GM12878 (cell line): ENCODE results near the gene MIPOL1. TPM values are rescaled to one million over a fixed set of nuclear protein-coding genes. Genes with fewer than 3 reads are reported as not detected.

Experiments
- ATAC-seq: fragments of 200-7000 bp; cut with Tn5 transposase; 3 replicates; pipeline ENCODE4 v1.9.1; 2020; ENCODE audit warnings: mild to moderate bottlenecking, moderate library complexity
- BruUV-seq: library from RNA; stranded (reverse); fragments of 400-500 nt; replicated peaks from 2 replicates; lab custom pipeline; 2021; lab: Mats Ljungman, UMichigan
- CTCF ChIA-PET: fragments of 300-600 bp; sonication (Branson Sonifier 250); formaldehyde crosslinking; extraction: SDS; loops from one replicate; lab custom pipeline; 2021; ENCODE audit warnings: inconsistent platforms; lab: Yijun Ruan, JAX
- POLR2A ChIA-PET: fragments of 350-600 bp; formaldehyde crosslinking; extraction: SDS; loops from one replicate; lab custom pipeline; 2021; ENCODE audit warnings: inconsistent platforms; lab: Charles Lee
- RAD21 ChIA-PET: fragments of 300-600 bp; sonication (Branson Sonifier 250); formaldehyde crosslinking; loops from one replicate; lab custom pipeline; 2023; ENCODE audit warnings: antibody characterized with exemption; ENCODE audit not compliant: unreplicated experiment; lab: Charles Lee
- SMC1A ChIA-PET: fragments of 300-600 bp; sonication (Branson Sonifier 250); formaldehyde crosslinking; loops from one replicate; lab custom pipeline; 2023; ENCODE audit not compliant: unreplicated experiment, uncharacterized antibody; lab: Charles Lee
- DNase-seq: peaks from one replicate; pipeline ENCODE4 v3.0.0-alpha.2; 2011; ENCODE audit warnings: low read depth, low spot score
- FAIRE-seq: peaks from 3 replicates; lab custom pipeline; 2011; peaks lifted over from hg19 to GRCh38; lab: Jason Lieb, UNC
- H2AFZ ChIP-seq: 2 replicates; pipeline ENCODE4 v1.6.0; 2011; ENCODE audit warnings: low read depth, low read length, control low read depth; ENCODE audit not compliant: control insufficient read depth
- H3K27ac ChIP-seq: 2 replicates; pipeline ENCODE4 v1.5.1; 2011; ENCODE audit warnings: control low read depth; ENCODE audit not compliant: control insufficient read depth, insufficient read depth
- H3K27me3 ChIP-seq, 2 experiments: replicated peaks in 1 of 2; 2 replicates each; pipeline versions ENCODE4 v1.6.0 to v1.6.1; 2011; ENCODE audit warnings: low read length in 1 of 2; ENCODE audit not compliant: control insufficient read depth in 2 of 2, insufficient read depth in 2 of 2
- H3K36me3 ChIP-seq, 2 experiments: 2 replicates each; pipeline ENCODE4 v1.5.1; 2011; ENCODE audit warnings: low read length in 1 of 2; ENCODE audit not compliant: control insufficient read depth in 2 of 2, insufficient read depth in 2 of 2
- H3K4me1 ChIP-seq: 2 replicates; pipeline ENCODE4 v1.6.1; 2011; ENCODE audit warnings: mild to moderate bottlenecking, low read length, moderate library complexity, mixed read lengths; ENCODE audit not compliant: control insufficient read depth, insufficient read depth
- H3K4me2 ChIP-seq: 2 replicates; pipeline ENCODE4 v1.6.0; 2011; ENCODE audit warnings: control low read depth; ENCODE audit not compliant: control insufficient read depth, insufficient read depth
- H3K4me3 ChIP-seq: fragments of 200-600 bp; sonication (generic); 2 replicates; pipeline ENCODE4 v1.5.1; 2016
- H3K79me2 ChIP-seq: 2 replicates; pipeline ENCODE4 v1.6.0; 2011; ENCODE audit warnings: low read length; ENCODE audit not compliant: control insufficient read depth, insufficient read depth
- H3K9ac ChIP-seq: 2 replicates; pipeline ENCODE4 v1.8.0; 2011; ENCODE audit warnings: low read length, control low read depth, mixed read lengths; ENCODE audit not compliant: control insufficient read depth, insufficient read depth
- H3K9me3 ChIP-seq: replicated peaks from 3 replicates; pipeline ENCODE4 v1.5.1; 2011; ENCODE audit warnings: mild to moderate bottlenecking, low read length; ENCODE audit not compliant: control insufficient read depth, insufficient read depth
- H4K20me1 ChIP-seq: 2 replicates; pipeline ENCODE4 v1.6.0; 2011; ENCODE audit not compliant: control insufficient read depth, insufficient read depth
- EZH2 ChIP-seq: IDR thresholded peaks from 2 replicates; pipeline ENCODE4 v1.6.1; 2012; ENCODE audit warnings: low read depth, mild to moderate bottlenecking, control low read depth, inconsistent platforms, low read length, borderline replicate concordance; ENCODE audit not compliant: control insufficient read depth
- MYC ChIP-seq: IDR thresholded peaks from 2 replicates; pipeline ENCODE4 v1.6.1; 2011; ENCODE audit warnings: mild to moderate bottlenecking, low read length, moderate library complexity, inconsistent platforms; ENCODE audit not compliant: insufficient read depth, insufficient replicate concordance, insufficient read length, severe bottlenecking
- SMAD1 ChIP-seq: fragments of 450-650 bp; IDR thresholded peaks from 2 replicates; pipeline ENCODE4 v1.6.1; 2018; ENCODE audit warnings: mild to moderate bottlenecking, low read depth; ENCODE audit not compliant: partially characterized antibody
- SMARCA5 ChIP-seq: fragments of 450-650 bp; IDR thresholded peaks from 2 replicates; pipeline ENCODE4 v1.6.1; 2017; ENCODE audit warnings: mild to moderate bottlenecking
- WGBS: methylation state at CpG from one replicate; pipeline ENCODE4 v1.1.6; 2016; ENCODE audit warnings: low lambda C conversion rate; ENCODE audit not compliant: insufficient replicate concordance, insufficient coverage; ENCODE audit errors: missing lambda C conversion rate; 5-methylcytosine and 5-hydroxymethylcytosine counted together
- in situ Hi-C: fragments of 300-500 bp; cut with MboI; formaldehyde crosslinking; loops from 9 replicates; pipeline ENCODE4 v1.14.3; 2018; ENCODE audit warnings: mixed read lengths
- intact Hi-C: fragments of 100-400 bp; cut with micrococcal nuclease; formaldehyde crosslinking; loops from one replicate; pipeline ENCODE4 v1.14.2; 2022; ENCODE audit not compliant: unreplicated experiment
- polyA plus RNA-seq, 11 experiments: library from polyadenylated mRNA; depleted of rRNA in 4 of 11; unstranded in 6 of 11; stranded (reverse) in 5 of 11; fragments of >200 nt; fragmentation: Nextera tagmentation in 4 of 11; fragmentation: Illumina TruSeq in 1 of 11; extraction: Ambion mirVana in 4 of 11; extraction: Trizol in 1 of 11; gene quantifications; 1 replicate in 1 of 11; 2 replicates in 10 of 11; pipeline versions ENCODE4 v1.2.1 to v1.2.3, GENCODE V29; 2011 to 2016; ENCODE audit warnings: inconsistent platforms in 2 of 11, missing spikeins in 2 of 11, low read depth in 1 of 11
- total RNA-seq, 4 experiments: library from RNA; depleted of rRNA in 3 of 4; stranded (reverse); fragments of >200 nt in 3 of 4; fragmentation: Illumina TruSeq in 1 of 4; extraction: Trizol in 1 of 4; gene quantifications; 2 replicates each; pipeline versions ENCODE4 v1.2.1 to v1.2.3, GENCODE V29; 2013 to 2021
- TF ChIP-seq, protein P1 (sequence below): IDR thresholded peaks from 2 replicates; pipeline ENCODE4 v1.6.1; 2011; ENCODE audit warnings: mild to moderate bottlenecking, low read depth, low read length, moderate library complexity; ENCODE audit not compliant: insufficient replicate concordance
- TF ChIP-seq, protein P2 (sequence below): fragments of 150-350 bp; IDR thresholded peaks from 2 replicates; pipeline ENCODE4 v1.6.1; 2016; ENCODE audit warnings: low read depth, low read length
- TF ChIP-seq, protein P3 (sequence below): IDR thresholded peaks from 2 replicates; pipeline ENCODE4 v1.6.1; 2011; ENCODE audit warnings: borderline replicate concordance, low read depth, mild to moderate bottlenecking, moderate library complexity, mixed read lengths, low read length; ENCODE audit not compliant: insufficient read depth; ENCODE audit errors: extremely low read length

The MIPOL1 gene
- total and polyA plus RNA-seq, 10 of the 15 experiments (the other 5 are each of a cell fraction or from before 2014, with no cell fraction given), result 0.06 TPM; not detected in 9

DNA sequence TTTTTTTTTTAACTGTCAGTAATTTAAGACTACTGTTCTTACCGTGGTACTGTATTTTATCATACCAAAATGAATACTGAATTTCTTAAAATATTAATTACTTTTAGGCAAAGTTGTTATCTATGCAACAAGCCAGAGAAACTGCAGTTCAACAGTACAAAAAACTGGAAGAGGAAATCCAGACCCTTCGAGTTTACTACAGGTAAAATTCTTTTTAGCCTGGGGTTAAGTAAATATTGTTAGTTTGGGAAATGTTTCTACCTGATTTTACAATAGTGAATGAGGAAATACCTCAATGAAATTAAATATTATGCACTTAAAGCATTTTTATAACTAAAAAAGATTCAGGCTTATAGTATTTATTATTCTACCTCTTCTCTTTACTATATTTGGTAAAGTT lies 225.0 kb downstream of the MIPOL1 start (continued):
- TF ChIP-seq MYC (no peak), SMAD1 (no peak)
- TF ChIP-seq, protein P1, sequence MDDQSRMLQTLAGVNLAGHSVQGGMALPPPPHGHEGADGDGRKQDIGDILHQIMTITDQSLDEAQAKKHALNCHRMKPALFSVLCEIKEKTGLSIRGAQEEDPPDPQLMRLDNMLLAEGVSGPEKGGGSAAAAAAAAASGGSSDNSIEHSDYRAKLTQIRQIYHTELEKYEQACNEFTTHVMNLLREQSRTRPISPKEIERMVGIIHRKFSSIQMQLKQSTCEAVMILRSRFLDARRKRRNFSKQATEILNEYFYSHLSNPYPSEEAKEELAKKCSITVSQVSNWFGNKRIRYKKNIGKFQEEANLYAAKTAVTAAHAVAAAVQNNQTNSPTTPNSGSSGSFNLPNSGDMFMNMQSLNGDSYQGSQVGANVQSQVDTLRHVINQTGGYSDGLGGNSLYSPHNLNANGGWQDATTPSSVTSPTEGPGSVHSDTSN, result no peak

DNA sequence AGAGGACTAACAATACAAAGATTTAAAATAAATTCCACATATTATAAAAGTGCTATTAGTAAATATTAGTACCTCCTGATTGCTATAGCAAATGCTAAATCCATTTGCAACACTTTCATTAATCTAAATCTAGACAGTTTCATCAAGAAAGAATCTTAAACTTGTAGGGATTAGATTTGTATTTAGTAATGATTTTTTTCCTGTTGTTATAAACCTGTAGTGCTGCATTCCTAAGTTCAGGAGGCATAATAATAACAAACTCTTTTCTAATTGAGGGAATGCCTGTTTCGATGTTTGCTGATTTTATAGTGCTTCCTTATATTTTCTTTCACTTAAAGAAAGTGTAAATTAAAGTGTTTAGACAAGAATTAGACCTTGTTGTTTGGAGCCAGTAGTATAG lies 231.2 kb downstream of the MIPOL1 start:
- Histone ChIP-seq H3K79me2 (no peaks in the 10 kb centered on the region), H3K9ac (no peak overlapping the region), H3K36me3 (no peaks in the 10 kb centered on the region), H3K27ac (no peak overlapping the region), H3K4me3 (no peak overlapping the region), H2AFZ (no peak overlapping the region), H3K4me1 (no peaks in the 10 kb centered on the region)
- no peak for FAIRE-seq
- TF ChIP-seq, protein P2, sequence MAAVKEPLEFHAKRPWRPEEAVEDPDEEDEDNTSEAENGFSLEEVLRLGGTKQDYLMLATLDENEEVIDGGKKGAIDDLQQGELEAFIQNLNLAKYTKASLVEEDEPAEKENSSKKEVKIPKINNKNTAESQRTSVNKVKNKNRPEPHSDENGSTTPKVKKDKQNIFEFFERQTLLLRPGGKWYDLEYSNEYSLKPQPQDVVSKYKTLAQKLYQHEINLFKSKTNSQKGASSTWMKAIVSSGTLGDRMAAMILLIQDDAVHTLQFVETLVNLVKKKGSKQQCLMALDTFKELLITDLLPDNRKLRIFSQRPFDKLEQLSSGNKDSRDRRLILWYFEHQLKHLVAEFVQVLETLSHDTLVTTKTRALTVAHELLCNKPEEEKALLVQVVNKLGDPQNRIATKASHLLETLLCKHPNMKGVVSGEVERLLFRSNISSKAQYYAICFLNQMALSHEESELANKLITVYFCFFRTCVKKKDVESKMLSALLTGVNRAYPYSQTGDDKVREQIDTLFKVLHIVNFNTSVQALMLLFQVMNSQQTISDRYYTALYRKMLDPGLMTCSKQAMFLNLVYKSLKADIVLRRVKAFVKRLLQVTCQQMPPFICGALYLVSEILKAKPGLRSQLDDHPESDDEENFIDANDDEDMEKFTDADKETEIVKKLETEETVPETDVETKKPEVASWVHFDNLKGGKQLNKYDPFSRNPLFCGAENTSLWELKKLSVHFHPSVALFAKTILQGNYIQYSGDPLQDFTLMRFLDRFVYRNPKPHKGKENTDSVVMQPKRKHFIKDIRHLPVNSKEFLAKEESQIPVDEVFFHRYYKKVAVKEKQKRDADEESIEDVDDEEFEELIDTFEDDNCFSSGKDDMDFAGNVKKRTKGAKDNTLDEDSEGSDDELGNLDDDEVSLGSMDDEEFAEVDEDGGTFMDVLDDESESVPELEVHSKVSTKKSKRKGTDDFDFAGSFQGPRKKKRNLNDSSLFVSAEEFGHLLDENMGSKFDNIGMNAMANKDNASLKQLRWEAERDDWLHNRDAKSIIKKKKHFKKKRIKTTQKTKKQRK, result no peak
- TF ChIP-seq EZH2 (no peak), SMARCA5 (no peak)
- TF ChIP-seq, protein P3, sequence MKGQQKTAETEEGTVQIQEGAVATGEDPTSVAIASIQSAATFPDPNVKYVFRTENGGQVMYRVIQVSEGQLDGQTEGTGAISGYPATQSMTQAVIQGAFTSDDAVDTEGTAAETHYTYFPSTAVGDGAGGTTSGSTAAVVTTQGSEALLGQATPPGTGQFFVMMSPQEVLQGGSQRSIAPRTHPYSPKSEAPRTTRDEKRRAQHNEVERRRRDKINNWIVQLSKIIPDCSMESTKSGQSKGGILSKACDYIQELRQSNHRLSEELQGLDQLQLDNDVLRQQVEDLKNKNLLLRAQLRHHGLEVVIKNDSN, result no peak
- TF ChIP-seq, all 136 proteins: peak for 0
- no peak overlapping the region for H3K4me2 ChIP-seq
- ChIA-PET CTCF (no interaction called here), SMC1A (no interaction called here), RAD21 (no interaction called here), POLR2A (no interaction called here)
- in situ Hi-C loops (no loop called here), intact Hi-C loops (no loop called here)
- H3K27me3 ChIP-seq, result no peaks in the 10 kb centered on the region
- no TSS peak for BruUV-seq
- no peaks in the 10 kb centered on the region for H4K20me1 ChIP-seq
- no peak for DNase-seq
- ATAC-seq, result no peak
- H3K9me3 ChIP-seq, result no peaks in the 10 kb centered on the region
- WGBS, result 0% methylated on average over 1 of the region's 1 CpG
